Muscle layer of colon (tissue), 2 donors: ENCODE data around the gene PUDP.

Experiments
- H3K27ac ChIP-seq: one replicate; pipeline ENCODE4 v1.7.0; 2013; ENCODE audit warnings: low read depth, mild to moderate bottlenecking, low read length, moderate library complexity
- H3K27me3 ChIP-seq, 2 donors: one replicate each; pipeline ENCODE4 v1.7.0; 2013; ENCODE audit warnings: low read length in 2 of 2, mild to moderate bottlenecking in 2 of 2; ENCODE audit not compliant: insufficient read depth in 2 of 2, control insufficient read depth in 1 of 2
- H3K36me3 ChIP-seq: one replicate; pipeline ENCODE4 v1.7.0; 2013; ENCODE audit warnings: mild to moderate bottlenecking, low read length; ENCODE audit not compliant: insufficient read depth
- H3K4me1 ChIP-seq: one replicate; pipeline ENCODE4 v1.7.0; 2013; ENCODE audit warnings: mild to moderate bottlenecking, low read length; ENCODE audit not compliant: insufficient read depth
- H3K4me3 ChIP-seq, 2 donors: one replicate each; pipeline ENCODE4 v1.7.0; 2013; ENCODE audit warnings: low read length in 2 of 2, low read depth in 1 of 2, mild to moderate bottlenecking in 1 of 2, moderate library complexity in 1 of 2
- H3K9ac ChIP-seq: one replicate; pipeline ENCODE4 v1.7.0; 2013; ENCODE audit warnings: low read length
- H3K9me3 ChIP-seq: one replicate; pipeline ENCODE4 v1.7.0; 2013; ENCODE audit warnings: mild to moderate bottlenecking, low read length
- donor health status: abdominal sarcoma.
- donor health status: Adenocarcinoma of cecum.

Gene PUDP

DNA sequence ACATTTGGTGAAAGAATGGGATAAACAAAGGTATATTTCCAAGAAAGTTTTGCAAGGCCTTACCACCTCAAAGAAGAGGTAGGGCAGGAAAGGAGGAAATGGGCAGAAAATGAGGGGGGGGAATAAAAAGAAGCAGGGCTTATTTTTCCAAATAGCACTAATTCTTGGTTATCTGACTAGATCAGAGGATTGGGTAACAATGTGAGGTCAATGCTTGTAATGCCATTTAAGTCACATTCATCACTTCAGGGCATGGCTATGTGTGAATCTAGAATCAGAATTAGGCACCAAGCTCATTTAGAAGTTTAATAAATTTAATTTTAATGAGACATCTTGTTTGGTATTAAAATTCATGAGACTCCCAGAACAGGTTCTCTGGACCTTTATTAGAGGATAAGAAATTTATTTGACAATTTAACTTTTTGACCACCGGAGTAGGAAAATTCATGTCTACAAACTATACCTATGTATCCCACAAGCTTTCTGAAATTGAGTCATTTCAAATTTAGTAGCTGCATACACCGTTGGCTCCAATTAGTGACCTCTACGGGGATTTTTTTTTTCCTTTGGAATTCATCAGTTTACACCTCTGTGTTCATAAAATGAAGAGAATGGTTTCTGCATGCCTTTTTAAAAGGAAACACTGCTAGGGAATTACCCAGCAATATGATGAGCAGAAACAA lies 1.8 kb downstream of the PUDP start:
- Histone ChIP-seq H3K27me3 (no peaks in the 10 kb centered on the region), H3K36me3 (no peaks in the 10 kb centered on the region), H3K27ac (no peak overlapping the region), H3K4me3 (no peak overlapping the region), H3K9me3 (no peaks in the 10 kb centered on the region), H3K9ac (no peak overlapping the region), H3K4me1 (peaks cover 10% of the 10 kb centered on the region)

DNA sequence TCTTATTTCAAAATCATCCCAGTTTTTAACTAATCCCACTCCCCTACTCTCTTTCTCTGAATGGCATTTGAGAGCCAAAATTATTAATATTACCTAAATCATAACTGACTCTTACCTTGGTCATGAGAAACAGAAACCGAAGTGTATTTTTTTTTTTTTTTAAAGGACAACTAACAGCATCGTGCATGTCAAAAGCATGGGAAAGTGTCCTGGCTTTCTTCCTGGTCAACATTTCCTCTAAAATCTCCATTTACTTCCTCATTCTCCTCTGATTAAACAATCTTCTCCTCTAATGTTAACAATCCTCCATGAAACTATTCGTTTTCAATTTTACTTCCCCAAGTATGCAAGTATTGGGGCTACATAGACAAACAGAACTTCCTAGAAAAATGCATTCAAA lies 2.5 kb downstream of the PUDP start:
- H3K4me3 ChIP-seq: no peak overlapping the region
- H3K4me1 ChIP-seq: peaks cover 10% of the 10 kb centered on the region
- no peaks in the 10 kb centered on the region for H3K36me3 ChIP-seq
- no peak overlapping the region for H3K9ac ChIP-seq
- H3K27me3 ChIP-seq: no peaks in the 10 kb centered on the region
- no peaks in the 10 kb centered on the region for H3K9me3 ChIP-seq
- no peak overlapping the region for H3K27ac ChIP-seq

DNA sequence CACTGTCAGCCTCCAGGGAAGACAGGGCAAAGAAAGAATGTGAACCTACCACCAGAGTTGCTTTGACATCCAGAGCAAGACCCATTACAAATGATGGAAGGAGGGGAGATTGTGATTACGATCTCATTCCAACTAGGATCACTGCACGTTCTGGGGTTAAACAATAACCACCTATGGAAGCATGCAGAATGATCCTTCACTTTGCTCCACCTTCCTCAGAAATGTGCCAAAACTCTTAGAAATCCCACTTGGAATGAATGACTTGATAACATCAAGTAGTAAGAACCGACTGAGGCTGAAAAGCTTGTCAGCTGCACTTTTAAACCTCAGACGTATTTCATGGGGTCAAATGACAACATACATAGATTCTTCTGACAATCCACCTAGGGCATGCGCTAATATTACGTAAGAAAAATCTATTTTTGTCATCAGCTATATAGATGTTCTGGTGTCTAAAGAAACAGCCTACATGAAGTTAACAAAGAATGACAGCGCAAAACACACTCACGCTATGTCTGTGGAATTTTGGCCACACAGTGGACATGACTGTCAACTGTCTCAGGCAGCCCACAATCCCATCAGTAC lies 3.9 kb downstream of the PUDP start:
- H3K4me3 ChIP-seq: no peak overlapping the region
- H3K9me3 ChIP-seq: no peaks in the 10 kb centered on the region
- no peak overlapping the region for H3K27ac ChIP-seq
- peaks cover 9% of the 10 kb centered on the region for H3K4me1 ChIP-seq
- H3K36me3 ChIP-seq: no peaks in the 10 kb centered on the region
- H3K27me3 ChIP-seq: no peaks in the 10 kb centered on the region
- no peak overlapping the region for H3K9ac ChIP-seq

DNA sequence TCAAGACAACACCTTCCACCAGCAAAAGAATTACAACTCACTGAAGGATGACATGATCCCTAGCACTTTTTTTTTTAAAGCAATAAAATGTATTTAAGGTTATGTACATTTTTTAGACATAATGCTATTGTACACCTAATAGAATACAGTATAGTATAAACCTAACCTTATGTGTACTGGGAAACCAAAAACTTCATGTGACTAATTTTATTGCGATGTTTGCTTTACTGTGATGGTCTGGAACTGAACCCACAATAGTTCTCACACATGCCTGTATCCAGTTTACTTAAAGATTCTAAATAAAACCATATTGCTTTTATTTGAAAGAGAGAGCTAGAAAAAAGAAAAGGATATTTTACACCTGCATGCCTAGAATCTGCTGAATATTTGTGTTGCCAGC lies 4.9 kb downstream of the PUDP start:
- Histone ChIP-seq H3K9me3 (no peaks in the 10 kb centered on the region), H3K9ac (no peak overlapping the region), H3K27ac (no peak overlapping the region), H3K4me3 (no peak overlapping the region), H3K36me3 (no peaks in the 10 kb centered on the region), H3K27me3 (no peaks in the 10 kb centered on the region), H3K4me1 (peaks cover 4% of the 10 kb centered on the region)

DNA sequence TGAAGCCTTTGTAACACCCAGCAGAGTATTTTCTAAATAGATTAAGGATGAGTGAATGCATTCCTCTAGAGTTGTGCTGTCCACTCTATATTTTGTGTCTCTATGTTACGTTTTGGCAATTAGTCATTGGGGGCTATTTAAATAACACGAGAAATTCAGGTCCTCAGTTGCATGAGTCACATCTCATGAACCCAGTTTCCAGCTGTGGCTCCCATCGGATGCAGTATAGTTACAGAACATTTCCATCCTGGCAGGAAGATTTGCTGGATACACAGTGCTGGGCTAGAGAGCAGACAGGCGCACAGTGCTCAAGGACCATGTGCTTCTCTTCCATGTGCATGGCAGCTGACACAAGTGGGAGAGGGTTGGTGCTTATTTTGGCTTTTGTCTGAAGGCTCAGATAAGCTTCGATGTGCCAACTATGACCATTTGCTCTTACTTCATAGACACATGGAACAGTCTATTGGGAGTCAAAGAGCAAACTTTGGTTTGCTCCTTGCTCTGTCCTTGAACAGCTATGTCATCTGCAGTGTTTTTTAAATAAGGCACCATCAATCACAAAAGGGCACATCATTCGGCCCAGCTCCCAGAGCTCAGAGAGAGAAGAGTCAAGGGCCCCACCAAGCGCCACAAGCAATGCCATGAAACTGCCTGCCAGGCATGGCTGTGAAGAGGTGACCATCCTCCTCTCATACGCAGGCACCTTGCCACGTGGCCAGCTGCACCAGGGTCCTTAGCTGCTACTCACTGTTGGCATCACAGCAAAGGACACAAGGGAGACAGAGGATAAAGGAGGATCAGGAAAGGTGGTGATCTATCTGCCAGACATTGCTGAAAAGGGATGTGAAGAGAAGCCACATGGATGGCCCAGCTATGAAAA lies 8.5 kb downstream of the PUDP start:
- H3K27me3 ChIP-seq: no peaks in the 10 kb centered on the region
- no peaks in the 10 kb centered on the region for H3K36me3 ChIP-seq
- H3K27ac ChIP-seq: no peak overlapping the region
- no peak overlapping the region for H3K4me3 ChIP-seq
- H3K9me3 ChIP-seq: no peaks in the 10 kb centered on the region
- H3K4me1 ChIP-seq: no peaks in the 10 kb centered on the region
- no peak overlapping the region for H3K9ac ChIP-seq

GRCh38 chrX:7134981-7135380 lies 13.0 kb downstream of the PUDP start:
- no peaks in the 10 kb centered on the region for H3K27me3 ChIP-seq

GRCh38 chrX:7133050-7133440 lies 14.9 kb downstream of the PUDP start:
- H3K4me3 ChIP-seq: no peak overlapping the region

More at GRCh38 chrX:7134981-7135380, 13.0 kb downstream of the PUDP start:
- no peak overlapping the region for H3K27ac ChIP-seq
- no peaks in the 10 kb centered on the region for H3K36me3 ChIP-seq
- H3K9ac ChIP-seq: no peak overlapping the region
- no peaks in the 10 kb centered on the region for H3K9me3 ChIP-seq
- H3K4me3 ChIP-seq: no peak overlapping the region
- peaks cover 4% of the 10 kb centered on the region for H3K4me1 ChIP-seq

DNA sequence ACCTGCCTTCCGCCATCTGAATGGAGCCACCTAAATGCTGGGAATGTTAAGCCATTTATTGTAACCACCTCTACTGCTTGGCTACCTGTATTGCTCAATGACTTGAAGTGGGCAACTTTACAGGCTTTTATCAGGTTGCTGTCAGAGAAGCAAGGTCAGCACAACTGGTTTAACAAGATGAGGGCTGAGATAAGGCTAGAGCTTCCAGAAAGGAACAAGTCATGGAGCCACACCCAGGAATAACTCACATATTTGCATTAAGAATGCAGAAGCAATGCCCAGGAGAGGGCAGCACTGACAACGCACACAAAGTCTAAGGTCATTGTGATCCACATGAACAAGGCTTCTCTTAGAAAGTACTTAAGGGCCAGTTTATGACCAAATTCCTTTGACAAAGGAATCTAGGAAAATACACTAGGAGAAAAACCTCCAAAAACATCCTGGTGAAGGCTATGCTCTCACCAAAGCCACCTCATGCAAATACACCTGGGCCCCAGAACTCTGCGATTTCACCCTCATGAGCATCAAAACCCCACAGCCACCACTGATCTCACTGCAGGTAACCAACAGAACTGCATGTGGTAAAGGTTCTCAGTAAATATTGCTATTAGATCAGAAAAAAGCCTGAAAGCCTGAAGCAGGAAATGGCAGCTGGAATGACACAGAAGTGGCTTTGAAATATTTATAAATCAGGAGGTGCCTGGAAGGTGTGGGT lies 15.5 kb downstream of the PUDP start:
- Histone ChIP-seq H3K4me1 (peaks cover 4% of the 10 kb centered on the region), H3K27ac (no peak overlapping the region), H3K36me3 (no peaks in the 10 kb centered on the region), H3K9ac (no peak overlapping the region), H3K4me3 (no peak overlapping the region), H3K27me3 (no peaks in the 10 kb centered on the region), H3K9me3 (no peaks in the 10 kb centered on the region)

More at GRCh38 chrX:7133050-7133440, 14.9 kb downstream of the PUDP start:
- Histone ChIP-seq H3K27ac (no peak overlapping the region), H3K27me3 (no peaks in the 10 kb centered on the region), H3K9ac (no peak overlapping the region), H3K36me3 (no peaks in the 10 kb centered on the region), H3K4me1 (peaks cover 4% of the 10 kb centered on the region), H3K9me3 (no peaks in the 10 kb centered on the region)

DNA sequence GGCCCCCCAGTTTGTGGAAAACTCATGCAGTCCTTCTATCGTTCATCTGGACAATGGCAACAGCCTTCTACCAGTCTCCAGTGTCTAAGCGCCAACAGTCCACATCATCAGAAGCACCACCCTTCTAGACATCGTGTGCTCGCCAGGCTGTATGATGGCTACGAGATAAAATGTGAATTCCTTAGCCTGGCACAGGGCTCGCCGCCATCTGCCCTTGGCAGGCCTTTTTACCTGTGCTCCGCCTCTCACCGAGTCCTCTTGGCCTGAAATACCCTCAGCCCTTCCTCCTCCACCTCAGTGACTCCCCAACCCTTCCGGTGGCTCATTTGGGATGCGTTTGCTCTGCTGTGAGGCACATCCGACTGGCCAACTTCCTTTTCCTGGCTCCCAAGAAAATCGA lies 16.3 kb downstream of the PUDP start:
- Histone ChIP-seq H3K4me1 (peaks cover 4% of the 10 kb centered on the region), H3K9me3 (no peaks in the 10 kb centered on the region), H3K27me3 (no peaks in the 10 kb centered on the region), H3K36me3 (no peaks in the 10 kb centered on the region), H3K4me3 (no peak overlapping the region), H3K9ac (no peak overlapping the region), H3K27ac (no peak overlapping the region)

DNA sequence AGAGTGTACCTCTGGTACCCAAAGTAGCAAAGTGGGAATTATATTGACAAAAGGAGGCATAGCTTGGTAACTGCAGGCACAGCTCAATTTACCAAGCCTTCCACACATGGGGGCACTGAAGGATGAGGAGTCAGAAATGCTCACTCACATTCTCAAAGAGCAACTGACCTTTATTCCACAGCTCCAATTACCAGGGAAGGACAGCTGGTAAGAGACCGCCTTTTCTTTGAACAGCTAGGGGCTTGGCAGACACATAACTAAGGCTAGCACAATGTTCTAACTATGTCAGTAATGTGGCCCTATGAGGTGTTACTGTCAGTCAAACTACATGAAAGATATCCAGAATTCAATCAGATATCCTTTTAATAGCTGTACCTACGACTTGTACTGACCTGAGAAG lies 20.9 kb downstream of the PUDP start:
- H3K27me3 ChIP-seq: no peaks in the 10 kb centered on the region
- no peak overlapping the region for H3K27ac ChIP-seq
- no peaks in the 10 kb centered on the region for H3K36me3 ChIP-seq
- H3K4me3 ChIP-seq: no peak overlapping the region
- no peaks in the 10 kb centered on the region for H3K9me3 ChIP-seq
- no peak overlapping the region for H3K9ac ChIP-seq
- no peaks in the 10 kb centered on the region for H3K4me1 ChIP-seq

- Histone ChIP-seq H3K36me3 (no peaks in the 10 kb centered on the region), H3K4me1 (peaks cover 11% of the 10 kb centered on the region), H3K4me3 (no peak overlapping the region), H3K9ac (no peak overlapping the region), H3K27me3 (no peaks in the 10 kb centered on the region), H3K9me3 (no peaks in the 10 kb centered on the region), H3K27ac (no peak overlapping the region)
Observed at GRCh38 chrX:7120878-7121219, 27.1 kb downstream of the PUDP start.
